Measurements from ENCODE around the gene ITCH.

- TF ChIP-seq CTCF (IDR thresholded peaks at IDR 0.05; ENCODE audit: poor library complexity), result no peak
- no peak for TF ChIP-seq EZH2 (IDR thresholded peaks at IDR 0.05; ENCODE audit: borderline replicate concordance)
- TF ChIP-seq EZH2phosphoT487 (IDR thresholded peaks at IDR 0.05; ENCODE audit: low read depth, severe bottlenecking, unreplicated experiment), result no peak
These were observed 149.3 kb downstream of the ITCH start for GRCh38 chr20:34512266-34512954.
